HTERT RPE-1 (cell line): ENCODE results near the gene DCTN4.
"Not testable (repeated sequence)": the region's sequence is repeated elsewhere in the genome, so short reads cannot be mapped to it uniquely, and the experiment has no call there.

Experiments
- in situ Hi-C: fragments of 300-500 bp; cut with MboI; formaldehyde crosslinking; loops from 4 replicates; pipeline ENCODE4 v1.14.3; 2020; ENCODE audit warnings: low sequenced_read_pairs

DCTN4 gene

DNA sequence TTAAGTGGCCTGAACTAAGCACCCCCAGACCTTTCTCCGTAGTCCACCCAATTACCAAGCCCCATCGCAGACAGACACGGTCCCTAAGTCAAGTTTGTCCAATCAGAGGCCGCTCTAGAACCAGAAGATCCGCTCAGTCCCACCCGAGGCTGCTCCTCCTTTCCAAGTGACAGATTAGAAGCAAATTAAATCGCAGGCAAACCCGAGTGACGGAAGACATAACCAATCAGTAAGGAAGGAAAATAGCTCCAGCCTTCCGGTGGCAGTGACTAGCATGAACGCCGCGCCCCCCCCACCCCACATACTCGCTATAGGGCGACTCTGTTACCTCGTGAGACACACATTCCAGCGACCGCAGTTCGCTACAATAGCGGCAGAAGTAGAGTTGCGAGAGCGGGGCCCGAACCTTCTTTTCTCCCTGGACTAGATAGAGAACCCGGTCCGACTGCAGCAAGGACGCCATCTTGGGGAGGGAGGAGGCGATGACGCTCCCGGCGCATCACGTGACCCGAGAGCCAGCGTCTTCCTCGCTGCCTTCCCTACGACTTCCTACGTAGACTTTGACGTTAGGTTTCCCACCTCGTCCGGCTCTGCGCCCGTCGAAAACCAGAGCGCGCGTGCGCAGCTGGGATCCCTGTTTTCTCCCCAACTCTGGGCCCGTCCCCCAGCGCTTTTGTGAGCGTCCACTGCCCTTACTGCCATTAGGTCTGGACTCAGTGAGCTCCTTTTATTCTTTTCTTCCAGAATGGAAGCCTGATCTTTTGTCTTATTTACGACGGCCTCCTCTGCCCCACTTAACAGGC lies at the start of gene DCTN4:
Gene DCTN4 (minus strand): TSS at position 487 of the 803 bp plus-strand sequence. CDS start 24 bp downstream, at position 463.
- in situ Hi-C loops, result no loop called here

- in situ Hi-C loops, result no loop called here
These were observed 45.6 kb upstream of the DCTN4 start for GRCh38 chr5:150804388-150804787.

DNA sequence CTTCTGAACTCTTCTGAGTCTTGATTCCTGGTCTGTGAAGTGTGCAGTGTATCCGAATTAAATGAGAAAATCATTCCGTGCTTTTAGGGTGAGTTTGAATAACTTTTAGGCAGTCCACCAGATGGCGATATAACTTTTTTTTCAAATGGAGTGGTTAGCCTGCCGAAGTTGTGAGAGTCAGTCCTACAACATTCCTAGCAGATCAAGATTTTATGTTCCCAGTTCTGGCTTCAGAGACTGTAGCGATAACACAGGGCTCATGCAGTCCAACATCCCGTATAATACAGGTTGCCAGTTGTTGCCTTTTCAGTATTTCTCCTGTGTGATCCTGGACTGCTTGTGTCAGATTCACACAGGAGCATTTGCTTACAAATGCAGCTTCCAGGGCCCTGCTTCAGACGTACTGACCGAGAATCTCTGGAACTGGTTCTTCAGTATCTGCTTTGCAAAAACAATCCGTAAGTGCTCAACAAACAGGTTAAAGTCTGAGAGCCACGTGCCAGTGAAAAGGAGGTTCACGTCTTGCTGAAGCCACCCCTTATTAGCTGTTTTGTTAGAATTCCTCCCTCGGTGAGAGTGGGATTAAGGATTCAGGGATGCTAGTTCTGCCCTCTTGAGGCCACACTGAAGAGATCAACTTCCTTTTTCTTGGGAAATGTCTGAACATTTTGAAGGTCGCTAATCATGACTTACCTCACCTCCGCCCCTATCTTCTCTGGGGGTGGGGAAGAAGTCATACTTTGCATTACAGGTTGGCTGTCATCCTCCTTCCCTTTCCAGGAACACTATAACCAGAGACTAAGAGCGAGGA lies 42.5 kb upstream of the DCTN4 start:
- in situ Hi-C loops, result no loop called here

DNA sequence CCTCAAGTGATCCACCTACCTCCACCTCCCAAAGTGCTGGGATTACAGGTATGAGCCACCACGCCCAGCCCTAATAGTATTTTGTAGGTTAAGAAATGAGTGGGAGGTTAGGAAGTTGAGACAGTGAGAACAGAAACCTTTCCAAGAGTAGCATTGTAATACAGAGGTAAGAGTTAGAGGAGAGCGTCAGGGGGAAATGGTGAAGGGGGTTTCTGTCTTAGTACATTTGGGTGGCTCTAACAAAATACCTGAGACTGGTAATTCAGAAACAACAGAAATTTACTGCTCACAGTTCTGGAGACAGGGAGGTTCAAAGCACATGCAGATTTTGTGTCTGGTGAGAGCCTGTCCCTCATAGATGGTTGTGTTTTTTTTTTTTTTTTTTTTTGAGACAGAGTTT lies 38.6 kb upstream of the DCTN4 start:
- in situ Hi-C loops, result no loop called here

DNA sequence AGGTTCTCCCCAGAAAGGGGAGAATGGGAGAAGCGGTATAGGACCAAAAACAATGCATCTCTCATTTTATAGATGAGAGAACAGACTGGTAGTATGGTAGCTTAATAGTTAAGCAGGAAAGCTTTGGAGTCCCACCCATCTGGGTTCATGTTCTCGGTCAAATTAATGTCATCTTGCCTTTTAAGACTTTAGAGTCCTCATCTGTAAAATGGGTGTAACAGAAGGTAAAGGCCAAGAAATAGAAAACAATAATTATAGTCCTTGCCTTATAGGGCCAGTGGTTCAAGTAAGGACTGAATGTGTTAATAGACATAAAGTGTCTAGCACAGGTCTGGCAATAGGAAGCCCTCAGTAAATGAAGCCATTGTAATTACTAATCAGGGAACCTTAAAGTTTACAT lies 36.1 kb upstream of the DCTN4 start:
- in situ Hi-C loops, result no loop called here

- in situ Hi-C loops, result not testable (repeated sequence)
These were observed 34.6 kb upstream of the DCTN4 start for GRCh38 chr5:150793423-150793888.

DNA sequence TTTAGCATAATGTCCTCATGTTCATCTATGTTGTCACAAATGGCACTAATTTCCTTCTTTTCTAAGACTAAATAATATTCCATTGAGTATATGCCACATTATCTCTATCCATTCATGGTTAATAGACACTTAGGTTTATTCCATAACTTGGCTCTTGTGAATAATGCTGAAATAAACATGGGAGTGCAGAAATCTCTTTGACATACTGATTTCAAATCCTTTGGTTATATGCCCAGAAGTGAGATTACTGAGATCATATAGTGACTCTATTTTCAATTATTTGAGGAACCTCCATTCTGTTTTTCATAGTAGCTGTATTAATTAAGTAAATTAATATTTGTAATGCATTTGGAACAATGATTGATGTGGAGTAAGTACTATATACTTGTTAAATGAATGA lies 32.7 kb upstream of the DCTN4 start:
- in situ Hi-C loops, result no loop called here

GRCh38 chr5:150789943-150790611 lies 31.3 kb upstream of the DCTN4 start:
- in situ Hi-C loops, result no loop called here

DNA sequence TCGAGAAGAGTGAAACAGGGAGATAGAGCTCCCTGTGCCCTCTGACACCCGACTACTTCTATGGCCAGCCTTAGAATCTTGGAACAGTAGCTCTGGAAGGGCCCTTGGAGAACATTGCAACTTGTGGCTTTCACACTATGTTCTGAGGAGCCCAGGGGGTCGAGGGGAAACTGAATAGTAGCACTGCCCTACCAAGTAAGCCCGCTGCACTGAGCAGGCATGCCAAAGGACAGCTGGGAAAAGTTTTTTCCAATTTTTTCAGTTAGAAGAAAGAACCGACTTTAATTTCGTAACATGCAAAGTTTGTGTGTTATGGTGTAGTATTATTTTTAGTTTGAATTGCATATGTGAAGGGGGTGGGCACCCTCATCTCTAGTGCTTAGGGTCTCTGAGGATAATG lies 30.6 kb upstream of the DCTN4 start:
- in situ Hi-C loops, result no loop called here

DNA sequence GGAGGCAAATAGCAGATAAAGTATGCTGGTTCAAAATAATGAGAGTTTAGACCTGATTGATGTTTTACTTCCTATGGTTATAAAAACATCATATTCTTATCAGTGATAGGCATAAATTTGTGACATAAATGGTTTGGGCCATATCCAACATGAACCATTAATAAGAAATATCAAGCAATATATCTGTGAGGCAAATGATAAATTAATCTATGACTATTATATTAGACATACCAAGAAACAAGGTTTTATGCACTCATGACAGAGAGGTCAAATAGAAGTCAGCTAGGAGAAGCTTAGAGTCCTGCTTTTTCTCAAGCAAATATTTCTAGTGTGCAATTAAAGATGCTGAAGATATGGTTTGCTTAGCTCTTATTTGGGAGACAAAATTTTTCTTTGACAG lies 30.2 kb upstream of the DCTN4 start:
- in situ Hi-C loops, result no loop called here

DNA sequence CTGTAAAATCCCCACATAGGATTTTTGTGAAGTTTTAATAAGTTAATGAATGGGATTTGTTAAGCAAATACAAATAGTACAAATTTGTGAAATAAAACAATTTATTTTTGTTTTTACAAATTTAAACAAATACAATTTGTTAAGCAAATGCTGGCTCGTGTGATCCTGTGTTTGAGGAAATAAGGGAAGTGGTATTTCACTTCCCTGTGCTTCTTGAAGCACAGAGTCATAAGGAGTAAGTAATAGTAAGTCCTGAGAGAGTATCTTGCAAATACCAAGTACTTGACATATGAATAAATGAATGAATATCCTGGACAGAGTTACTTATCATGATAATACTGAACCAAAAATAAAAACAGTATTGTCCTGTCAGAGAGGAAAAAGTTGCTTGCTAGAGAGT lies 28.8 kb upstream of the DCTN4 start:
- in situ Hi-C loops, result no loop called here

DNA sequence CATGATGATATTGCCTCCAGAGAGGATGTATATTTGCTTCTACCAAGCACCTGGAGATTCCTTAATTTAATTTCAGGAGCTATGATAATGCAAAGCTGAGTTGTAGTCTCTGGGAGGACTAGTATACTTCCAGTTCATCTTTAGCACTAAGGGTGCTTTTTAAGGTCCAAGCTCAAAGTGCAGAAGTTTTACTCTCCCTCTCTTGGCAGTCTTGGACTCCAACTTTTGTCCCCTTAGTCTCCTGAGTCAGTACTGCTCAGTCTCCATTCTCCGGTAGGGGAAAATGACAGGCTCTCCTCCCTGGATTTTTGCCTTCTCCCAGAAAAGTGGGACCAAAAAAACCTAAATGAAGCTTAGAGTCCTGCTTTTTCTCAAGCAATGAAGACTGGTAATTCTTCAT lies 28.1 kb upstream of the DCTN4 start:
- in situ Hi-C loops, result no loop called here

GRCh38 chr5:150785950-150786349 lies 27.1 kb upstream of the DCTN4 start:
- in situ Hi-C loops, result no loop called here

DNA sequence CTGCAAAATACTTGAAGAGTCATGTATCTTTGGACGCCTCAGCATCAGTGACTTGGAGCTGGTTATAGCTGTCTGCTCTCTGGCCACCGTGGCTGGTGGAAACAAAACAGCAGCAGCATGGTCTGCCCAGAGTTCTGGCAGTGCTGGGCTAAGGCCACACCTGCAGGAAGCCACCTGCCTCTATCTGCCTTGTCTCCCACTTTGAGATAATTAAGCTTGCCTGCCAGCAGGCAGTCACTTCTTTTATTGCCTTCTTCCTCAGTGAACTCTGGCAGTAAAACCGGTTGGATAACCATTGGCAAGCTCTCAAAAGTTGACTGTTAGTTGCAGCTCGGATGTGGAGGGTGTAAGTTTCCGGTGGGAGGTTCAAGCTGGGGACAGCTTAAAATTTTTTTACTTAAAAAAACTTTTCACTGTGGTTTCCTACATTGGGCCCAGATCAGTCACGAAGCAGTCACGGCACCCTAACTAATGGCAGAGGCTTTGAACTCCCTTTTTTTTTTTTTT lies 24.7 kb upstream of the DCTN4 start:
- in situ Hi-C loops, result no loop called here

GRCh38 chr5:150782850-150783249 lies 24.0 kb upstream of the DCTN4 start:
- in situ Hi-C loops, result no loop called here

DNA sequence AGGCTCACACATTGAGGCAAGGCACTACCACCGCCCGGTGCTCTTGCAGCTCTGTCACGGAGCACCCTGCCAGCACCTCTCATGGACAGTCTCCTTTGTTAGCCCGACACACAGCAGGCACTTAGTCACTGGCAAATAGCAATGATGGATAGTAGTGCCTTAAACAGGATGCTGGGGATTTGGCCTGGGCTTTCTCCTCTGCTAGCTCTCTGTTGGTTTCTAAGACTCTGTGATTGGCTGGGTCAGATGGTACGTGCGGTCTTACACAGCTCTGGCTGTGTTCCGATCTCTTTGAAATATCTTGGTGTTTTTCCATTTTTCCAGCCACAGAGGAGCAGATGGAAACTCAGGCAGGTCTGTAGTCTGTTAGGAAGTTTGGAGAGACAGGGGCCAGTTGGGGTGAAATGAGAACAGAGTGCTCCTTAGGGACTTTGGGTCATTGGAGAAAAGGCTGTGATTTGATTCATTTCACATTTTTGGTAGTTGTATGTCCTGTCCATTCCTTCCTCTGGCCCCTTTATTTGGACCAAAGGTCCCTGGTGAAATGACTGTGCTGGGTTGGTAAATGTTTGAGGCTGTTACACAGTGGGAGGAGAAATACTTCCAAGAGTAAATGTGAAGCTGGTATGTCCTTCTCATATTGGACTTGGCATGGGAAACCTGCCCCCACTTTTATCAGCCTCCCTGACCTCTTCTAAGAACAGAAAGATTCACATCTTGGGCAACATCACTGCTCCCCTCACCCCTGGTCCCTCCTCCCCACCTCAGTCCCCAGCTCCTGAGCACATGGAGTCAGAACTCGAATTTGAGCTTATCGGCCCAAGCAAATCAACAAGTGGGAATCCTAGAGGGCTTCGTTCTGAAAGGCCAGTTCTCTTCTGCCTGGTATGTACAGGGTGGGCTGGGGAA lies 23.1 kb upstream of the DCTN4 start:
- in situ Hi-C loops, result no loop called here

DNA sequence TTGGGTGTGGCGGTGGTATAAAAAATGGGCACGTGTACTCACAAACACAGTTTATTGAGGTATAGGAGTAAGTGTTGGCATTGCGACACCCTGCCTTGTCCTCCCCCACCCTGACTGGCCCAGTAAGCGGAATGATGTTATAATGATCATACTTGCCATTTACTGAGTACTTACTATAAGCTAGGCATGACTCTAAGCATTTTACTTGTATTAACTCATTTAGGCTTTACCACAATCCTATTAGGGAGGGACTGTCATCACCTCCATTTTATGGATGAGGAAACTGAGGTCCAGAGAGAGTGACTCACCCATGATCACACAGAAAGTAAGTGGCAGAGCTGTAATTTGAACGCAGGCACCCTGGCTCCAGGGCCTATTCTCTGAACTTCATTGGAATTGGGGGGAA lies 22.0 kb upstream of the DCTN4 start:
- in situ Hi-C loops, result no loop called here

- in situ Hi-C loops, result no loop called here
These were observed 21.4 kb upstream of the DCTN4 start for GRCh38 chr5:150780187-150780692.

GRCh38 chr5:150779397-150780186 lies 20.8 kb upstream of the DCTN4 start:
- in situ Hi-C loops, result no loop called here
